Measurements from ENCODE around the gene INSIG2.

DNA sequence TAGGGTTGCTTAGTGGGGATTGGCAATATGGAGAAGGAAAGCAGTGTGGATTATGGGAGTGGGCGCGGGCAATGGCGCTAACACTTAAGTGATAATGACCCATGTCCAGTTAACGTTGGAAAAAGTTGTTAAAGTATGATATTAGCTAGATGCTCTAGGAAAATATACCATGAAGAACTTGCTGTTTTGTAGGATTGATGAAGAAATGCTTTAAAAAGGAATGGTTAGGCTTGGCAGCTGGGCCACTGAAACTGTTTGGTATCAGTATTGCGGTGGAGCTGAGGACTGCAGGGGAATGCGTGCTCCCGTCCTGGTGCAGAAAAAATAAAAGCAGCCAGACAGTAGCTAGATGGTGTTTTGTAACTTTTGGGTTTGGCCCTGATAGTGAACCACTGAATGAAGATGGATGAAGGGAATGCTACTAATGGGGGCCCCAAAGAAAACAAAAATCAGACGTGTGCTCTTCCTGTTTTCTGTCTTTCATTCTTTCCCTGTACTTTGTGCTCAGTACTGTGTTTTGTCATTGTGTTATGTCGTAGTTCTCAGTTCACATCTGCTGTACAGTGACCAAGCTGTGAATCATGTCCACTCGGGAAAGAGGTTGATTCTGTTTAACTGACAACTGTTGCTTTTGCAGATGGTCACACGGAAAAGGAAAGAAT, 999 bp downstream of the INSIG2 start:
- TF ChIP-seq, protein P1, sequence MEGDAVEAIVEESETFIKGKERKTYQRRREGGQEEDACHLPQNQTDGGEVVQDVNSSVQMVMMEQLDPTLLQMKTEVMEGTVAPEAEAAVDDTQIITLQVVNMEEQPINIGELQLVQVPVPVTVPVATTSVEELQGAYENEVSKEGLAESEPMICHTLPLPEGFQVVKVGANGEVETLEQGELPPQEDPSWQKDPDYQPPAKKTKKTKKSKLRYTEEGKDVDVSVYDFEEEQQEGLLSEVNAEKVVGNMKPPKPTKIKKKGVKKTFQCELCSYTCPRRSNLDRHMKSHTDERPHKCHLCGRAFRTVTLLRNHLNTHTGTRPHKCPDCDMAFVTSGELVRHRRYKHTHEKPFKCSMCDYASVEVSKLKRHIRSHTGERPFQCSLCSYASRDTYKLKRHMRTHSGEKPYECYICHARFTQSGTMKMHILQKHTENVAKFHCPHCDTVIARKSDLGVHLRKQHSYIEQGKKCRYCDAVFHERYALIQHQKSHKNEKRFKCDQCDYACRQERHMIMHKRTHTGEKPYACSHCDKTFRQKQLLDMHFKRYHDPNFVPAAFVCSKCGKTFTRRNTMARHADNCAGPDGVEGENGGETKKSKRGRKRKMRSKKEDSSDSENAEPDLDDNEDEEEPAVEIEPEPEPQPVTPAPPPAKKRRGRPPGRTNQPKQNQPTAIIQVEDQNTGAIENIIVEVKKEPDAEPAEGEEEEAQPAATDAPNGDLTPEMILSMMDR (IDR thresholded peaks at IDR 0.05): peak; percentile 11 to 48 (median 30)
- TF ChIP-seq POLR2AphosphoS5 (IDR thresholded peaks at IDR 0.05): no peak
